HUES64 (cell line): ENCODE data around the gene USP48.
"Not testable (repeated sequence)": the region's sequence is repeated elsewhere in the genome, so short reads cannot be mapped to it uniquely, and the experiment has no call there.

ENCODE experiments used
- H3K27ac ChIP-seq: 2 replicates; pipeline ENCODE4 v1.7.0; 2013; ENCODE audit warnings: low read depth, low read length, inconsistent platforms
- H3K27me3 ChIP-seq: 2 replicates; pipeline ENCODE4 v1.6.1; 2013; ENCODE audit warnings: mild to moderate bottlenecking, low read length; ENCODE audit not compliant: insufficient read depth
- H3K36me3 ChIP-seq: 2 replicates; pipeline ENCODE4 v1.6.1; 2013; ENCODE audit warnings: mild to moderate bottlenecking, low read length; ENCODE audit not compliant: insufficient read depth
- H3K4me1 ChIP-seq: 2 replicates; pipeline ENCODE4 v1.6.1; 2013; ENCODE audit warnings: mild to moderate bottlenecking, low read length, moderate library complexity; ENCODE audit not compliant: insufficient read depth
- H3K4me3 ChIP-seq: 2 replicates; pipeline ENCODE4 v1.5.1; 2013; ENCODE audit warnings: mild to moderate bottlenecking, low read length, moderate library complexity
- H3K9ac ChIP-seq: 2 replicates; pipeline ENCODE4 v1.6.1; 2013; ENCODE audit warnings: mild to moderate bottlenecking, low read depth, low read length
- H3K9me3 ChIP-seq: 2 replicates; pipeline ENCODE4 v1.6.1; 2013; ENCODE audit warnings: low read depth, low read length; ENCODE audit not compliant: insufficient read depth
- WGBS: fragments of 150-250, 120-280 bp; methylation state at CpG from one replicate; pipeline ENCODE4 v1.1.7; 2013; ENCODE audit warnings: missing lambda C conversion rate; 5-methylcytosine and 5-hydroxymethylcytosine counted together

The USP48 gene

DNA sequence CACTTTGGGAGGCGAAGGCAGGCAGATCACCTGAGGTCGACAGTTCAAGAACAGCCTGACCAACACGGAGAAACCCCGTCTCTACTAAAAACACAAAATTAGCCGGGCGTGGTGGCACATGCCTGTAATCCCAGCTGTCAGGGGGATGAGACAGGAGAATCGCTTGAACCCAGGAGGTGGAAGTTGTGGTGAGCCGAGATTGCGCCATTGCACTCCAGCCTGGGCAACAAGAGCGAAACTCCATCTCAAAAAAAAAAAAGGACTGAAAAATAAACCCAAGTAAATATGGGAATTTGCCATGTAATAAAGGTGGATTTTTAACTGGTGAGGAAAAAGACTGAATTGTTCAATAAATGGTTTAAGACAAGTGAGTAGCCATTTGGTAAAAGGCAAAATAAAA lies 11.3 kb downstream of the USP48 start:
- H3K27me3 ChIP-seq, H3K36me3 ChIP-seq, H3K4me3 ChIP-seq, H3K9me3 ChIP-seq, H3K4me1 ChIP-seq, H3K27ac ChIP-seq, H3K9ac ChIP-seq: not testable (repeated sequence)
- WGBS = 99% methylated on average over 7 of the region's 10 CpGs

DNA sequence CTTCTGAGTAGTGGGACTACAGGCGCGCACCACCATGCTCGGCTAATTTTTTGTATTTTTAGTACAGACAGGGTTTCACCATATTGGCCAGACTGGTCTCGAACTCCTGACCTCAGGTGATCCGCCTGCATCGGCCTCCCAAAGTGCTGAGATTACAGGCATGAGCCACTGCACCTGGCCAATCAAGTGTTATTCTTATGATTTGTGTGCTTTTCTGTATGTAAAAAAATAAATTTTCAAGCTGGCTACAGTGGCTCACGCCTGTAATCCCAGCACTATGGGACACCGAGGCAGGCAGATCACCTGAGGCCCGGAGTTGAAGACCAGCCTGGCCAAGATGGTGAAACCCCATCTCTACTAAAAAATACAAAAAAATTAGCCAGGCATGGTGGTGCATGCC lies 12.3 kb downstream of the USP48 start:
- H3K4me1 ChIP-seq, H3K27me3 ChIP-seq, H3K9me3 ChIP-seq, H3K36me3 ChIP-seq, H3K9ac ChIP-seq, H3K27ac ChIP-seq, H3K4me3 ChIP-seq: not testable (repeated sequence)
- 97% methylated on average over 9 of the region's 9 CpGs for WGBS

DNA sequence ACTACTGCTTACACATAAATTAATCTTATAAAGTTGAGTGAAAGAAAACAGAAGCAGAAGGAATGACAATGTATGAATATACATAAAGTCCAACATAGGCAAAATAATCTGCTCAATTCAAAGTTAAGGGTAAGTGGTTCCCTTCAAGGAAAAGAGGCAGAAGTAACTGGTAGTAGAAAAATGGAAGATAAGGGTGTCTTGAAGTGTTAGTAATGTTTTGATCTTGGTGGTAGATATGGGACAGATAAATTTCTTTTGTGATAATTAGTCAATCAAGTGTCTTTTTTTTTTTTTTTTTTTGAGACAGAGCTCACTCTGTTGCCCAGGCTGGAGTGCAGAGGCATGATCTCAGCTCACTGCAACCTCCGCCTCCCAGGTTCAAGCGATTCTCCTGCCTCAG lies 12.7 kb downstream of the USP48 start:
- no peak overlapping the region for H3K9ac ChIP-seq
- no peak overlapping the region for H3K27ac ChIP-seq
- H3K36me3 ChIP-seq = 0 out of 2 replicates have a peak, but pooled peaks cover 2% of the 10 kb centered on the region
- 96% methylated on average over 2 of the region's 2 CpGs for WGBS
- no peaks in the 10 kb centered on the region for H3K4me1 ChIP-seq
- no peaks in the 10 kb centered on the region for H3K9me3 ChIP-seq
- no peaks in the 10 kb centered on the region for H3K27me3 ChIP-seq
- no peak overlapping the region for H3K4me3 ChIP-seq

DNA sequence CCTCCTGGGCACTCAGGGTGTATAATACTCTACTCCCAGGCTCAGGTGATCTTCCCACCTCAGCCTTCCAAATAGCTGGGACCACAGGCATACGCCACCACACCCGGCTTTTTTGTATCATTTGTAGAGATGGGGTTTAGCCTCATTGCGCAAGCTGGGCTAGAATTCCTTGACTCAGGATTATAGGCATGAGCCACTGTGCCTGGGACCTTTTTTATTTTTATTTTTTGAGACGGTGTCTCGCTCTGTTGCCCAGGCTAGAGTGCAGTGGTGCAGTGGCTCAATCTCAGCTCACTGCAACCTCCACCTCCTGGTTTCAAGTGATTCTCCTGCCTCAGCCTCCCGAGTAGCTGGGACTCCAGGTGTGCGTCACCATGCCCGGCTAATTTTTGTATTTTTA lies 15.8 kb downstream of the USP48 start:
- H3K36me3 ChIP-seq, H3K9ac ChIP-seq, H3K9me3 ChIP-seq, H3K27me3 ChIP-seq, H3K4me1 ChIP-seq, H3K27ac ChIP-seq, H3K4me3 ChIP-seq: not testable (repeated sequence)
- 97% methylated on average over 8 of the region's 8 CpGs for WGBS

DNA sequence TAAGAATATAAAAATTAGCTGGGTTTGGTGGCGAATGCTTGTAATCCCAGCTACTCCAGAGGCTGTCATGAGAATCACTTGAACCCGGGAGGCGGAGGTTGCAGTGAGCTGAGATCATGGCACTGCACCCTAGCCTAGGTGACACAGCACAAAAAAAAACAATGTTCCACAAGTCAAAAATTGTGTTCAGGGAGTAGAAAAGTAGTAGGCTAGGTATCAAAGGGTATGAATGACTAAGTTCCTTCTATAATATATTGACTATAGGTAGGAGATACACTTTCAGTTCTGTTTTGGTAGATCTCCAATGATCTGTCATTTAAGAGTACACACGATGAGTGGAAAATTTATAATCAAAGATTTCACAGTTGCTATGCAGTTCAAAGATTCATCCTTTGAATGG lies 16.7 kb downstream of the USP48 start:
- no peaks in the 10 kb centered on the region for H3K9me3 ChIP-seq
- WGBS = 94% methylated on average over 4 of the region's 4 CpGs
- no peak overlapping the region for H3K27ac ChIP-seq
- H3K27me3 ChIP-seq = no peaks in the 10 kb centered on the region
- no peak overlapping the region for H3K9ac ChIP-seq
- H3K36me3 ChIP-seq = 0 out of 2 replicates have a peak, but pooled peaks cover 2% of the 10 kb centered on the region
- H3K4me1 ChIP-seq = peaks cover 9% of the 10 kb centered on the region
- H3K4me3 ChIP-seq = no peak overlapping the region

DNA sequence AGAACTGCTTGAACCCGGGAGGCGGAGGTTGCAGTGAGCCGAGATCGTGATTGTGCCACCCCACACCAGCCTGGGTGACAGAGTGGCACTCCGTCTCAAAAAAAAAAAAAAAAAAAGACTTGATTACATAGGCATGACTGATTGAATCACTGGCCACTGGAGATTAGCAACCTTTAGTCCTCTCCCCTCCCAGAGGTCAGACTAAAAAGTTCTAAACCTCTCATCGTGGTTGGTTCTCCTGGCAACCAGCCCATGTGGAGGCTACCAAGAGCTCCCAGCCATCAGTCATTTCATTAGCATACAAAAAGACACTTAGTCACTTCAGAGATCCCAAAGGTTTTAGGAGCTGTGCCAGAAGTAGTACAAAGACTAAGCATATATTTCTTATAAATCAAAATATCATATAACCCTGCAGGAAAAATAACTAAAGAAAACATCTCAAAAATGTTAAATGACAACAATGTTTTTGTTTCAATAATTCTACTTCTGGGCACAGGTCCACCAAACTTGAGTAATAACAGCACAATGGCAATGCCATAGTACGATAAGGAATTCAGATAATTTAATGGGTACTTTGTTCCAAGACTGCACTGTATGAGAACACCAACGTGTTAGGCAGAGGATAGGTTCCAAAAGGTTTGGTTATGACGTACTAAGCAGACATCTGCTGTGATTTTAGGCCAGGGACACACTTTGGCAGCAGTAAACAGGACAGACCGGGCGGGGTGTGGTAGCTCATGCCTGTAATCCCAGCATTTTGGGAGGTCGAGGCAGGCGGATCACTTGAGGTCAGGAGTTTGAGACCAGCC lies 18.1 kb downstream of the USP48 start:
- Histone ChIP-seq H3K4me1 (peaks cover 9% of the 10 kb centered on the region), H3K9me3 (no peaks in the 10 kb centered on the region), H3K27ac (no peak overlapping the region), H3K9ac (no peak overlapping the region), H3K4me3 (no peak overlapping the region), H3K27me3 (no peaks in the 10 kb centered on the region), H3K36me3 (0 out of 2 replicates have a peak, but pooled peaks cover 2% of the 10 kb centered on the region)
- 73% methylated on average over 13 of the region's 13 CpGs for WGBS

DNA sequence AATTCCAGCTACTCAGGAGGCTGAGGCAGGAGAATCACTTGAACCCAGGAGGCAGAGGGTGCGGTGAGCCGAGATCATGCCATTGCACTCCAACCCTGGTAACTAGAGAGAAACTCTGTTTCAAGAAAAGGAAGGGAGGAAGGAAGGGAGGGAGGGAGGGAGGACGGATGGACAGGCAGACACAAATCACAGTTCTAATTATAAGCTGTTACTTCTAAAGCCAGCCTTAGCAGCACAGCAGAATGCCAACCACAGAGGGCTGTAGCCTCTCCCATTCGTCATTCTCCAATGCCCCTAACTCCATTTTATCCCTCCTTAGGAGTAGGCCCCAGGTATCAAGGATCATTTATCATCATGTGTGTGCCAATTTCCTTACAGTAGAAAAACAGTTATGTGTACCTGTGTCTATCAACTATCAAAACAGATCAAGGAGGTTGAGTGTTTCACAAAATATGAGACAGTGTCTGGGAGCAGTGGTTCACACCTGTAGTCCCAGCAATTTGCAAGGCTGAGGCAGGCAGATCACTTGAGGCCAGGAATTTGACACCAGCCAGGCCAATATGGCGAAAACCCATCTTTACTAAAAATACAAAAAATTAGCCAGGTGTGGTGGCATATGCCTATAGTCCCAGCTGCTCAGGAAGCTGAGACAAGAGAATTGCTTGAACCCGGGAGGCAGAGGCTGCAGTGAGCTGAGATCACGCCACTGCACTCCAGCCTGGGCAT lies 19.1 kb downstream of the USP48 start:
- no peaks in the 10 kb centered on the region for H3K9me3 ChIP-seq
- WGBS = 75% methylated on average over 6 of the region's 7 CpGs
- H3K4me1 ChIP-seq = peaks cover 9% of the 10 kb centered on the region
- H3K9ac ChIP-seq = no peak overlapping the region
- no peak overlapping the region for H3K27ac ChIP-seq
- no peaks in the 10 kb centered on the region for H3K27me3 ChIP-seq
- H3K36me3 ChIP-seq = 0 out of 2 replicates have a peak, but pooled peaks cover under 1% of the 10 kb centered on the region
- H3K4me3 ChIP-seq = no peak overlapping the region

DNA sequence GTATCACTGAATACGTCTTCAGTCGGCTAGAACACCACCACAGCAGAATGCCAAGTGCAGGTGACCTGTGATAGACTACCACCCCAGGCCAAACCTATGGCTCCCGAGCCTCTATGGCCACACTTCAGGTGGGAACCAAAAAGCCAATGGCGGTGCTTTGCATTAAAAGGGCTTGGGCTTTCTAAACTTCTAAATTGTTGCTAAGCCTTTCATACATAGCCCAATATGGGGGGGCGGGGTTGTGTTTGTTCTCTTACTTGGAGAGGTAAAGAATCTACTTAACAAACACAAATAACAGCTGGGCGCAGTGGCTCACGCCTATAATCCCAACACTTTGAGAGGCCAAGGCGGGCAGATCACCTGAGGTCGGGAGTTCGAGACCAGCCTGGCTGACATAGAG lies 19.7 kb downstream of the USP48 start:
- Histone ChIP-seq H3K4me3 (no peak overlapping the region), H3K4me1 (peaks cover 9% of the 10 kb centered on the region), H3K27ac (no peak overlapping the region), H3K27me3 (no peaks in the 10 kb centered on the region), H3K9ac (no peak overlapping the region), H3K9me3 (no peaks in the 10 kb centered on the region), H3K36me3 (no peaks in the 10 kb centered on the region)
- 96% methylated on average over 9 of the region's 10 CpGs for WGBS

DNA sequence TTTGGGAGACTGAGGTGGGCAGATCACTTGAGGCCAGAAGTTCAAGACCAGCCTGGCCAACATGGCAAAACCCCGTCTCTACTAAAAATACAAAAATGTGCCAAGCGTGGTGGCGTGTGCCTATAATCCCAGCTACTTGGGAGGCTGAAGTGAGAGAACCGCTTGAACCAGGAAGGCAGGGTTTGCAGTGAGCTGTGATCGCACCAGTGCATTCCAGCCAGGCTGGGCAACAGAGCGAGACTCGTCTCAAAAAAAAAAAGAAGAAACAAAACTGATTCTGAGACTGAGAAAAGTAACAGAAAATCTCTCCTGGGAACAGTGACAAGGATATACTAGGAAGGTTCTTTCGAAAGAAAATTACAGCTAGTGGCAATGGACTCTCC lies 20.9 kb downstream of the USP48 start:
- H3K9me3 ChIP-seq = no peaks in the 10 kb centered on the region
- no peaks in the 10 kb centered on the region for H3K27me3 ChIP-seq
- WGBS = 96% methylated on average over 8 of the region's 8 CpGs
- peaks cover 8% of the 10 kb centered on the region for H3K36me3 ChIP-seq
- no peak overlapping the region for H3K4me3 ChIP-seq
- H3K27ac ChIP-seq = no peak overlapping the region
- H3K4me1 ChIP-seq = peaks cover 9% of the 10 kb centered on the region
- no peak overlapping the region for H3K9ac ChIP-seq

DNA sequence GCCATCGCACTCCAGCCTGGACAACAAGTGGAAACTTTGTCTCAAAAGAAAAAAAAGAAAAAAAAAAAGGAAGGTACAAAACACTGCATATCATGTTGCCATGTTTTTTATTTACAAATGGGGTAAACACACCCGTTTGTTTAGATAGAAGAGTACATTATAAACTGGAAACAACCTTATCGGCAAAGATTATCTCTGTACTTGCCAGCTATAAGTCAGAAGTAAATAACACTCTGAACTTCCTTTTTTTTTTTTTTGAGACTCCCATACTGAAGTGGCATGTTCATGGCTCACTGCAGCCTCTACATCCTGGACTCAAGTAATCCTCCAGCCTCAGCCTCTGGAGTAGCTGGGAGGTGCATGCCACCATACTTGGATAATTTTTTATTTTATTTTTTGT lies 21.9 kb downstream of the USP48 start:
- Histone ChIP-seq H3K4me1 (peaks cover 9% of the 10 kb centered on the region), H3K9me3 (no peaks in the 10 kb centered on the region), H3K4me3 (no peak overlapping the region), H3K27me3 (no peaks in the 10 kb centered on the region), H3K27ac (no peak overlapping the region), H3K9ac (no peak overlapping the region), H3K36me3 (peaks cover 15% of the 10 kb centered on the region)
- 62% methylated on average over 3 of the region's 3 CpGs for WGBS

DNA sequence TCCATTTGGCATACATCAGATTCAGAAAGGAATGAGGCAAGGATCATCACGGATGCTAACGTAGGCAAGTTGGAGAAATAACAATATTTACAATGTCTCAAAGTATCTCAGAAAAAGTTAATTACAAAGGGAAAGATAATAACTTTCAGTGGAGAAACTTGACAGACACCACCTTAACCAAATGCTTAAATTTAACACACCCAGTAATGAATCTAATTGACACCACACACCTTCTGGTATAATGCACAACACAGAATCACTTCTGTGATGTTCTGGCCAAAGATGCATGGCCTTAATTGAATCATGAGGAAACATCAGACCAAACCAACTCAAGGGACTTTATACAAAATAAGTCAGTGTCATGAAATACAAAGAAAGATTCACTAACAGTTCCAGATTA lies 23.1 kb downstream of the USP48 start:
- Histone ChIP-seq H3K27ac (no peak overlapping the region), H3K27me3 (no peaks in the 10 kb centered on the region), H3K9ac (no peak overlapping the region), H3K4me1 (peaks cover 6% of the 10 kb centered on the region), H3K36me3 (peaks cover 26% of the 10 kb centered on the region), H3K4me3 (no peak overlapping the region), H3K9me3 (no peaks in the 10 kb centered on the region)
- WGBS = no CpG with 5 or more reads among the region's 2 CpGs
